A549 treated with ZK216348 at 1 μM for 4 hours (cell line): Measurements from ENCODE around the gene BMPR2. TPM values are rescaled to one million over a fixed set of nuclear protein-coding genes. Genes with fewer than 3 reads are reported as not detected.

Experiments used
- total RNA-seq: library from RNA; stranded (reverse); fragments of 200-300 nt; extraction: Qiagen RNA extraction; gene quantifications from 5 replicates; pipeline ENCODE4 v1.2.3, GENCODE V29; 2022; ENCODE audit warnings: low read depth

The BMPR2 gene
- 10.2 to 16.8 TPM (median 14.3 TPM) in 5 replicates for total RNA-seq

GRCh38 chr2:202375609-202376408, at the start of gene BMPR2:
Gene BMPR2, plus strand, starts transcription at chr2:202376327. Its CDS starts 1,148 bp downstream, at chr2:202377475.

Other genes with a start within 250 kb of the BMPR2 start
- gene SUMO1, start 137.7 kb upstream of the BMPR2 start, total RNA-seq: 114 to 256 TPM (median 137 TPM) in 5 replicates
- gene NOP58, start 110.6 kb upstream of the BMPR2 start, total RNA-seq: 113 to 180 TPM (median 129 TPM) in 5 replicates